PC-9 (cell line): ENCODE data around the gene ATP10A. TPM values are rescaled to one million over a fixed set of nuclear protein-coding genes. Genes with fewer than 3 reads are reported as not detected.

ENCODE experiments used
- BruUV-seq: library from RNA; stranded (reverse); fragments of 400-500 nt; replicated peaks from 2 replicates; lab custom pipeline; 2021; lab: Mats Ljungman, UMichigan
- CTCF ChIA-PET: fragments of 300-600 bp; sonication (Branson Sonifier 250); formaldehyde crosslinking; loops from one replicate; lab custom pipeline; 2022; ENCODE audit warnings: antibody characterized with exemption; lab: Charles Lee
- POLR2A ChIA-PET: fragments of 300-600 bp; sonication (Branson Sonifier 250); formaldehyde crosslinking; loops from one replicate; lab custom pipeline; 2022; ENCODE audit warnings: antibody characterized with exemption; ENCODE audit not compliant: unreplicated experiment; lab: Charles Lee
- DNase-seq, 2 experiments: peaks; one replicate each; pipeline versions ENCODE4 v3.0.0 to v3.0.0-alpha.2; 2015 to 2022; ENCODE audit warnings: mixed read lengths in 1 of 2
- H2AFZ ChIP-seq: fragments of 200-600 bp; sonication (generic); 2 replicates; pipeline ENCODE4 v1.8.1; 2017; ENCODE audit warnings: antibody characterized with exemption
- H3F3A ChIP-seq: fragments of 200-600 bp; sonication (generic); 2 replicates; pipeline ENCODE4 v1.8.1; 2017; ENCODE audit warnings: antibody characterized with exemption, mild to moderate bottlenecking, low read depth; ENCODE audit not compliant: insufficient read depth
- H3K27ac ChIP-seq: fragments of 200-600 bp; sonication (generic); 2 replicates; pipeline ENCODE4 v1.6.1; 2016; ENCODE audit warnings: mixed run types
- H3K27me3 ChIP-seq: fragments of 200-600 bp; sonication (generic); 2 replicates; pipeline ENCODE4 v1.6.1; 2016; ENCODE audit warnings: low read depth, mixed run types; ENCODE audit not compliant: insufficient read depth
- H3K36me3 ChIP-seq: fragments of 200-600 bp; sonication (generic); 2 replicates; pipeline ENCODE4 v1.6.1; 2016; ENCODE audit warnings: low read depth, mixed run types
- H3K4me1 ChIP-seq: fragments of 200-600 bp; sonication (generic); replicated peaks from 2 replicates; pipeline ENCODE4 v1.6.1; 2016; ENCODE audit warnings: mixed run types; ENCODE audit not compliant: insufficient read depth
- H3K4me2 ChIP-seq: fragments of 200-600 bp; sonication (generic); 2 replicates; pipeline ENCODE4 v1.6.1; 2017; ENCODE audit warnings: mixed run types
- H3K4me3 ChIP-seq: fragments of 200-600 bp; sonication (generic); 2 replicates; pipeline ENCODE4 v1.6.1; 2016; ENCODE audit warnings: mixed run types
- H3K79me2 ChIP-seq: fragments of 200-600 bp; sonication (generic); 2 replicates; pipeline ENCODE4 v1.6.1; 2017; ENCODE audit warnings: low read depth, mixed run types
- H3K9me2 ChIP-seq: fragments of 200-600 bp; sonication (generic); 2 replicates; pipeline ENCODE4 v1.8.1; 2017; ENCODE audit warnings: mild to moderate bottlenecking; ENCODE audit not compliant: insufficient read depth
- H3K9me3 ChIP-seq: fragments of 200-600 bp; sonication (generic); 2 replicates; pipeline ENCODE4 v1.8.1; 2016; ENCODE audit warnings: low read depth; ENCODE audit not compliant: insufficient read depth
- H4K20me1 ChIP-seq: fragments of 200-600 bp; sonication (generic); 2 replicates; pipeline ENCODE4 v1.8.1; 2017; ENCODE audit not compliant: insufficient read depth
- CTCF ChIP-seq: fragments of 200-600 bp; sonication (generic); conservative IDR thresholded peaks from 2 replicates; pipeline ENCODE4 v1.6.1; 2017; ENCODE audit warnings: mixed run types, antibody characterized with exemption, mild to moderate bottlenecking, moderate library complexity
- EZH2 ChIP-seq: fragments of 200-600 bp; sonication (generic); IDR thresholded peaks from 2 replicates; pipeline ENCODE4 v1.8.0; 2017; ENCODE audit warnings: antibody characterized with exemption, low read depth
- intact Hi-C: fragments of 100-400 bp; cut with micrococcal nuclease; formaldehyde crosslinking; loops from one replicate; pipeline ENCODE4 v1.10.0; 2022; ENCODE audit not compliant: unreplicated experiment
- total RNA-seq: library from RNA; stranded (reverse); gene quantifications from 2 replicates; pipeline ENCODE4 v1.2.3, GENCODE V29; 2021

The ATP10A gene
- total RNA-seq, 1 experiment from 2014 or later: not detected

- POLR2A ChIA-PET: no interaction called here
- no peaks in the 10 kb centered on the region for H4K20me1 ChIP-seq
- H3K79me2 ChIP-seq: no peaks in the 10 kb centered on the region
- BruUV-seq: no TSS peak
- no peaks in the 10 kb centered on the region for H3K27me3 ChIP-seq
- H3K9me3 ChIP-seq: no peaks in the 10 kb centered on the region
- H3K36me3 ChIP-seq: no peaks in the 10 kb centered on the region
- H3F3A ChIP-seq: no peaks in the 10 kb centered on the region
- no peak for DNase-seq
- TF ChIP-seq EZH2 (no peak), CTCF (no peak)
- H3K27ac ChIP-seq: no peak overlapping the region
- no peak overlapping the region for H3K4me2 ChIP-seq
- H3K4me3 ChIP-seq: no peak overlapping the region
- CTCF ChIA-PET: no interaction called here
- no peaks in the 10 kb centered on the region for H3K9me2 ChIP-seq
- intact Hi-C loops: no loop called here
- no peak overlapping the region for H2AFZ ChIP-seq
- H3K4me1 ChIP-seq: no peaks in the 10 kb centered on the region
Observed at GRCh38 chr15:25879438-25879837, 16.3 kb upstream of the ATP10A start.

- BruUV-seq: no TSS peak
- CTCF ChIA-PET: no interaction called here
Observed at GRCh38 chr15:25877681-25878080, 14.6 kb upstream of the ATP10A start.

GRCh38 chr15:25876231-25877140, 13.4 kb upstream of the ATP10A start:
- TF ChIP-seq CTCF: no peak
- no peak for TF ChIP-seq EZH2
- Histone ChIP-seq H3K27ac (no peak overlapping the region), H3K79me2 (no peaks in the 10 kb centered on the region), H3K4me1 (no peaks in the 10 kb centered on the region), H3K4me3 (no peak overlapping the region), H3K36me3 (no peaks in the 10 kb centered on the region), H3F3A (no peaks in the 10 kb centered on the region), H2AFZ (no peak overlapping the region), H3K4me2 (no peak overlapping the region), H4K20me1 (no peaks in the 10 kb centered on the region), H3K9me2 (no peaks in the 10 kb centered on the region), H3K9me3 (no peaks in the 10 kb centered on the region), H3K27me3 (no peaks in the 10 kb centered on the region)
- ChIA-PET CTCF (no interaction called here), POLR2A (no interaction called here)
- intact Hi-C loops: no loop called here
- BruUV-seq: no TSS peak
- DNase-seq: no peak

More at GRCh38 chr15:25877681-25878080, 14.6 kb upstream of the ATP10A start:
- Histone ChIP-seq H3K79me2 (no peaks in the 10 kb centered on the region), H3K4me1 (no peaks in the 10 kb centered on the region), H3K4me2 (no peak overlapping the region), H3K36me3 (no peaks in the 10 kb centered on the region), H3K27ac (no peak overlapping the region), H2AFZ (no peak overlapping the region), H3F3A (no peaks in the 10 kb centered on the region), H3K27me3 (no peaks in the 10 kb centered on the region), H3K9me3 (no peaks in the 10 kb centered on the region), H4K20me1 (no peaks in the 10 kb centered on the region), H3K4me3 (no peak overlapping the region), H3K9me2 (no peaks in the 10 kb centered on the region)
- intact Hi-C loops: no loop called here
- DNase-seq: no peak
- TF ChIP-seq EZH2 (no peak), CTCF (no peak)
- POLR2A ChIA-PET: no interaction called here
